ENCODE data around the gene MICAL2.

Gene MICAL2

DNA sequence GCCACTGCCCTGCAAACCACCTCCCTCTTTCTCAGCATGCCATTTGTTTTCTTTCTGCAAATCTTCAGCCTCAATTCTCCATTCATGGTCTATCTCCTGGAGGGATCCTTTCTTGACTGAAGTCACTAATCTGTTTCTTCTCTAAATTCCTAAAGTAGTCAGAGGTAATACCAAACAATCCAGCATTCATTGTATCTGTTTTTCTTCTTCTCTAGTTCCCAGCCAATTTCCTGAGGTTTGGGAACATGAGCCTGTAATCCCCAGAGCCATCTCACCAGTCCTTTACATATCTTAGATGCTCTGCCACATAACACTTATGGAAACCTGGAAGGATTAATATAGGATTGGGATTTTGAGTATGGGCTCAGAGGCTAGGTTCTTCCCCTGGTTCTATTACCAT, 86.5 kb downstream of the MICAL2 start:
- peak overlapping the region; percentile 96 for H3K27ac Mint-ChIP-seq
- H3K9me3 Mint-ChIP-seq: no peaks in the 10 kb centered on the region
- no peak for DNase-seq (ENCODE audit: low spot score)
- no peaks in the 10 kb centered on the region for H3K27me3 Mint-ChIP-seq (ENCODE audit: low read depth)
- peaks cover 20% of the 10 kb centered on the region for H3K36me3 Mint-ChIP-seq (ENCODE audit: low read depth)
- peaks cover 67% of the 10 kb centered on the region for H3K4me1 Mint-ChIP-seq (ENCODE audit: low read depth)
- peak overlapping the region; percentile 90 for H3K4me3 Mint-ChIP-seq

DNA sequence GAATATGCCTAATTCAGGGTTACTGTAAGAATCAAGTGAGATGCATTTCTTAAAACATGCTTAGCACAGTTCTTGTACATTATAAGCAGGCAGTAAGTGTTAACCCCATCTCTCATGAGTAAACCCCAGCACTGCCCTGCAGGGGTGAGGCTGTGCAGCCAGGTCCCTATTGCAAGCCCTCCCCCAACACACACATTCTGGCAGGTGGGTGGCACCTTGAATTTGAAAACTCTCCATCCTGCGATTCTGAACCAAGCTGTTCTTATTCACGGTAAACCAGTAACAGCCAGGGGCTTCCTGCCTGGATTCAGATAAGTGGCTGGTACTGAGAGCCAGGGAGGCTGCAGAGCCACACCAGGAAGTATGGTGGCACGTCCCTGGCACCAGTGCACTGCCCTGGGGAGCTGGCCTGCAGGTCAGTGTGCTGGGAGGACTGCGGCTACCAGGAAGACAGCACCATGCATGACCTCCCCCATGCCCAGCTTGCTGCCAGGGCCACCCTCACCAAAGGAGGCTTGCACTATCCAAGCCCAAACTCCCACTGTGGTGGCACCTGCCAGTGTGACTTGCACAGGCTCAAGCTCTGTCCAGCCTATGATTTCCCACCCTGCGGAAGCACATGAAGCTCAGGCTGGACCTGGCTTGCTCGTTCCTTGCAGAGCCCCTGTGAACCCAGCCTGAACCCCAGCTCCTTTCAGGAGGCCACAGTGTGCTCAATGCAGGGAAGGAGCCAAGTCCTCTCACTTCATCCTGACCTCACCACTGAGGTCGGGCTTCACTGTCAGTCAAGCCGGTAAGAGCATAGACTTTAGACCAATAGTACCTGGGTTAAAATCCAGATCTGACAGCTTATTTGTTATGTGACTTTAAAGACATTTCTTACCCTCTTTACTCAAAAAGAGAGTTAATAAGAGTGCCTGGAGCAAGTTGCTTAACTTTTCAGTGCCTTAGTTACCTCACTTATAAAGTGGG, 88.1 kb downstream of the MICAL2 start:
- Mint-ChIP-seq H3K9me3 (peaks cover 8% of the 10 kb centered on the region), H3K27me3 (ENCODE audit: low read depth) (no peaks in the 10 kb centered on the region), H3K36me3 (ENCODE audit: low read depth) (peaks cover 26% of the 10 kb centered on the region), H3K4me1 (ENCODE audit: low read depth) (peaks cover 63% of the 10 kb centered on the region), H3K27ac (peak overlapping the region; percentile 96), H3K4me3 (peak overlapping the region; percentile 90)
- DNase-seq (ENCODE audit: low spot score): no peak

DNA sequence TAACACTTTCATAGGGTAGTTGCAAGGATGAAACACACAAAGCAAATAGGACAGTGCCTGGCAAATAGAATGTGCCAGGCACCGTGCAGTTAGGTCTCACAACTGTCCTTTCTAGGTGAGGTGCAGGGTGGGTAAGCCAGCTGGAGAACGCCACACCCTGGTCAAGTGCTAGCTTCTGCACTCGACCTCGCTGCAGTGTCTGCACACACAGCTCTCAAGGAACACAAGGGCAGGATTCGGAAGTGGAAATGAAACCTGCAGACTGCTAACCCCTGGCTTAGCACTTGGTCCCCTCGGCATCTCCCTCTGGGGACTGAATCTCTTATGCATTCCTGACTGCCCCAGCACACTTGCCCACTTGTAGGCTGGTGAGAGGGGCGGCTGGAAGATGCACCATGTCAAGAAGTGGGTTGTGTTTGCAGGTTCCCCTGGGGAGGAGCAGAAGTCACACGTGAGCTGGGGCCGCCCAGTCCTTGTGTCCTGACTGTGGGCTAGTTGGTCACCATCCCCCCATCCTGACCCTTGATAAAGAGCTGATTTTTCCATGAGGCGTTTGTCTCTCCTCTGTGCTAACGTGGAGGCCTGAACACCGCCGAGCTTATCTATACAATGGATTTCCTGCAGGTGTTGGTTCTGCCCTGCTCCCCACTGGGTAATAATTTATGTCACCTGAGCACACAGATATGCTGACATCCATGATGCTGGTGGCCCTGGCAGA, 89.0 kb downstream of the MICAL2 start:
- Mint-ChIP-seq H3K27me3 (ENCODE audit: low read depth) (no peaks in the 10 kb centered on the region), H3K4me1 (ENCODE audit: low read depth) (peaks cover 65% of the 10 kb centered on the region), H3K4me3 (peak overlapping the region; percentile 90), H3K27ac (peak overlapping the region; percentile 96), H3K36me3 (ENCODE audit: low read depth) (peaks cover 31% of the 10 kb centered on the region), H3K9me3 (peaks cover 15% of the 10 kb centered on the region)
- DNase-seq (ENCODE audit: low spot score): no peak

DNA sequence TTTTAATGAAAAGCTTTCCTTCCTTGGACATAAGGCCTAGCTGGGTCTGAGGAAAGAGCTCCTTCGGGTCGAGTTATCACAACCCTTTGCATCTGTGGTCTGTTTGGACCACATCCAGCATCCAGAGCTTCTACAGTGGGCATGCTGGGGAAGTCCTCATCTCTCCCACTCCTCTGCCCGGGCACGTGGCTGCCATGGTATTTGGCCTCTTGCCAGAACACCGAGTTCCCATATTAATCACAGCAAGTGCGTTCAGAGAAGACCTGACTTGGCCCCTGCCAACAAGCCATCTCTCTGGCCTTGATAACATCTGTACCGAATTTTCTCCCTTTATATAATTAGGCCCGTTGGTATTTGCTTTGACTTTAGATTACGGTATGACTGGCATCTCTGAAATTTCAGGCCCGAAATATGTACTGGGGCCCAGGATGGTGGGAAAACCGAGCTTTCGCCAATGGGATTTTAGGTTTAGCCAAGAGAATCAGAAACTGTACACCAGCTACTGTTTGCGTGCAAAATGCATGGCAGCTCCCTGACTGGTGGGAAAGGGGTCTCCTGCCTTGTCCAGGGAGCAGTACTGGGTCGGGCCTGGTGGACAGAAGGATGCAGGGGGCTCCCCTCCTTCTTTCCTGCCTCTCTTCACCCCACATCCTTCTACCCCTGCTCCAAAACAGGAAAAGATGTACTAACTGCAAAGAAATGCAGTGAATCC, 90.0 kb downstream of the MICAL2 start:
- H3K9me3 Mint-ChIP-seq: peaks cover 17% of the 10 kb centered on the region

DNA sequence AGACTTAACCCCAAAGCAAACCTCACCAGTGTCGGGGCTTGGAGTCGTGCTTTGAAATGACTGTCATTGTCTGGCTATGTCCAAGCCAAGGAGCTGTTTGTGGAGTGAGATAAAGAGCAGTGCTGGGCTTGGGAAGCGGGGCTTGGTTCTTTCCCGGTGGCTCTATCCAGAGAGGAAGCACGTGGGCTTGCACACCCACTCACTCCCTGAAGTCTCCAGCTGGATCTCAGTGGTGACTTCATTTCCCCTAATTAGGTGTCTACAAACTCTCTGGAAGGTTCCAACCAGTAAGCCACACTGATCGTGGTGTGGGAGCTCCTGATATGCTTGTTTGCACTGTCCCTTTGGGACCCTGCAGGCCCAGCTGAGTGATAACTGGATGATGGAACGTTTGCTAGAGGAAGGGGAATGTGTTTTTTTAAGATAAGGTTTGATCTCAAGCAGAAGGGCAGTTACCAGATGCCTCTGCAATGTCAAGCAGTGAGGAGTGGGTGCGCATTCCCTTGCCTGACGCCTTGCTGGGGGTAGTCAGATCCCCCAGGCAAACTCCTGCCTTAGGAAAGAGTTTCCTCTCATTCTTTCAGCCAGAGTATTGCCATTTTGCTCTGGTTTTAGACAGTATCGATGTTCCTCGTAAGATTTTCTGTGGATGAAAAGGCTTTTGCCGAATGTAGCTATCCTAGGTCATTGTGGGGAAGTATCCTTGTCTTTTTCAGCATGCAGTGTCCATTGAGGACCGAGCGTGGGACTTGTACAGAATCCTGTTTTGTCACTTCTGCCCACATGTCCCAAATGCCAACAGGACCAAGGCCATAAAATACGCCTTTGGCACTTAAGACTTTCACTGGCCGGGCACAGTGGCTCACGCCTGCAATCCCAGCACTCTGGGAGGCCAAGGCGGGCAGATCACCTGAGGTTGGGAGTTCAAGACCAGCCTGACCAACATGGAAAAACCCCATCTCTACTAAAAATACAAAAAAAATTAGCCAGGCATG, 90.9 kb downstream of the MICAL2 start:
- DNase-seq (ENCODE audit: low spot score): no peak
- H3K36me3 Mint-ChIP-seq (ENCODE audit: low read depth): peaks cover 46% of the 10 kb centered on the region
- no peaks in the 10 kb centered on the region for H3K27me3 Mint-ChIP-seq (ENCODE audit: low read depth)
- no peak overlapping the region for H3K4me3 Mint-ChIP-seq
- peak overlapping the region; percentile 64 for H3K27ac Mint-ChIP-seq
- peaks cover 17% of the 10 kb centered on the region for H3K9me3 Mint-ChIP-seq
- peaks cover 62% of the 10 kb centered on the region for H3K4me1 Mint-ChIP-seq (ENCODE audit: low read depth)

More for the DNA sequence above, 90.0 kb downstream of the MICAL2 start:
- Mint-ChIP-seq H3K27me3 (ENCODE audit: low read depth) (no peaks in the 10 kb centered on the region), H3K36me3 (ENCODE audit: low read depth) (peaks cover 42% of the 10 kb centered on the region), H3K27ac (peak overlapping the region; percentile 64), H3K4me1 (ENCODE audit: low read depth) (peaks cover 62% of the 10 kb centered on the region), H3K4me3 (no peak overlapping the region)
- no peak for DNase-seq (ENCODE audit: low spot score)

DNA sequence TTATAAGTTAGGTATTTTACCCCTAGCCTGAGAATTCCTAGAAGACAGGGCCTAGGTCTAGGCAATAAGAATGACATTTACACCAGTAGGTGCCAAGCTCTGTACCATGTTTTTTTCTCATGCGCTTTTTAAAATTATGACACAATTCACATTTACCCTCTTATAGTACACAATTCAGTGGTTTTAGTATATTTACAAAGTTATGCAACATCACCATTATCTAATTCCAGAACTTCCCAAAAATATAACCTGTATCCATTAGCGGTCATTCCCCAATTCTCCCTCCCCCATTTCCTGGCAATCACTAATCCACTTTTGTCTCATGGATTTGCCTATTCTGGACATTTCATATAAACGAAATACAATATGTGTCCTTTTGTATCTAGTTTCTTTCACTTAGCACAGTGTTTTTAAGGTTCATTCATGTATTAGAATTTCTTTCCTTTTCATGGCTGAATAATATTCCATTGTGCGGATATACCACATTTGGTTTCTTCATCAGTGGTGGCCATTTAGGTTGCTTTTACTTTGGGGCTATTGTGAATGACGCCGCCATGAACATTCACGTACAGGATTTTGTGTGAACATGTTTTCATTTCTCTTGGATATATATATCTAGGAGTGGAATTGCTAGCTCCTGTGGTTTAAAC, 92.4 kb downstream of the MICAL2 start:
- Mint-ChIP-seq H3K36me3 (ENCODE audit: low read depth) (peaks cover 49% of the 10 kb centered on the region), H3K4me1 (ENCODE audit: low read depth) (peaks cover 61% of the 10 kb centered on the region), H3K9me3 (peaks cover 17% of the 10 kb centered on the region), H3K27me3 (ENCODE audit: low read depth) (no peaks in the 10 kb centered on the region), H3K4me3 (no peak overlapping the region), H3K27ac (peak overlapping the region; percentile 26)
- DNase-seq (ENCODE audit: low spot score): no peak

DNA sequence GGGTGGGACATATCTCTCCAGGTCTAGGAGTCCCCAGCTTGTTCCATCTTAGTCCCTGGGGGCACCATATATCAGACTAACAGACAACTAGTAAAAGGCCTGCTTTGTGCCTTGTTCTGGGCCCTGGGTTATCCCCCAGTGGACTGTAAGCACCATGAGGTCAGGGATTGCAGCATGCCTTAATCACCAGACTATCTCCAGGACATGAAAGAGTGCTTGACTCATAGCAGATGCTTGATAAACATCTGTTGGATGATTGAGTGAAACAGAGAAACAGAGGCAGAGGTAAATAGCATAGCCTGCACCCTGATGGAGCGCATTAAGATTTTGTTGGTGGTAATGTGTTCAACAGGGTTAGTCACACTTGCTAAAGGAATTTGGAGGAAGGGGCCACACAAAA, 94.1 kb downstream of the MICAL2 start:
- peaks cover 63% of the 10 kb centered on the region for H3K36me3 Mint-ChIP-seq (ENCODE audit: low read depth)
- no peak for DNase-seq (ENCODE audit: low spot score)
- peaks cover 48% of the 10 kb centered on the region for H3K4me1 Mint-ChIP-seq (ENCODE audit: low read depth)
- peaks cover 17% of the 10 kb centered on the region for H3K9me3 Mint-ChIP-seq
- H3K4me3 Mint-ChIP-seq: no peak overlapping the region
- H3K27me3 Mint-ChIP-seq (ENCODE audit: low read depth): no peaks in the 10 kb centered on the region
- H3K27ac Mint-ChIP-seq: no peak overlapping the region

DNA sequence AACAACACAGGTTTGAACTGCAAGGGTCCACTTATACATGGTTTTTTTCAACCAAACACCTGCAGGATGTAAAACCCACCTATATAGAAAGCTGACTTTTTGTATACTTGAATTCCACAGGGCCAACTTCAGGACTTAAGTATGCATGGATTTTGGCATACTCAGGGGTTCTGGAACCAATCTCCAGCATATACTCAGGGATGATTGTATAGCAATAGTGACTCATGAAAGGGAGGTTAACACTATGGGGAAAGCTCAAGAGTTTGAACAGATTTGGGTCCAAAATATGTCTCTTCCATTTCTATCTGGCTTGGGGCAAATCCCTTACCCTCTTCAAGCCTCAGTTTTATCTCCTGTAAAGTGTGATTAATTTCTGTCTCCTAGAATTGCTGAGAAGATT, 94.9 kb downstream of the MICAL2 start:
- Mint-ChIP-seq H3K9me3 (peaks cover 17% of the 10 kb centered on the region), H3K27me3 (ENCODE audit: low read depth) (no peaks in the 10 kb centered on the region), H3K4me1 (ENCODE audit: low read depth) (peaks cover 42% of the 10 kb centered on the region), H3K27ac (peak overlapping the region; percentile 23), H3K4me3 (no peak overlapping the region), H3K36me3 (ENCODE audit: low read depth) (peaks cover 69% of the 10 kb centered on the region)
- DNase-seq (ENCODE audit: low spot score): no peak

DNA sequence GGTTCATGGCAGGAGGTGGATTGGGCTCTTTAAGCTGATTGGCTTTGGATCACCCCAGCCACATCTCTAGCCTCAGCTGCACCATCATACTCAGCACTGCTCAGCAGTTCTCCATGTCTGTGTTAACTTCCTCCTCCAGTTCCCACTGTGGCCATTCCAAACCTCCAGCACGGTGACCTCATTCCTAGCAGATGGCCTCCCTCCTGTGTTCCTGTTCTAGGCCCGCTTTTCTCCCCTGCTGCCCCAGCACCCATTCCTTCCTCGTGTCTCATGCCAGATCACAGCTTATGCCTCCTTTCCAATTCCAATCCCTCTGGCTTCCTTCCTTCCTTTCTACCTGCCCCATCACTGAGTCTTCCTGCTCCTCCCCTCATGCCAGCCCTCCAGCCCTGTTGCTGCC, 96.1 kb downstream of the MICAL2 start:
- no peaks in the 10 kb centered on the region for H3K27me3 Mint-ChIP-seq (ENCODE audit: low read depth)
- no peak overlapping the region for H3K4me3 Mint-ChIP-seq
- DNase-seq (ENCODE audit: low spot score): no peak
- H3K9me3 Mint-ChIP-seq: peaks cover 17% of the 10 kb centered on the region
- peaks cover 35% of the 10 kb centered on the region for H3K4me1 Mint-ChIP-seq (ENCODE audit: low read depth)
- peak overlapping the region; percentile 9 for H3K27ac Mint-ChIP-seq
- H3K36me3 Mint-ChIP-seq (ENCODE audit: low read depth): peaks cover 73% of the 10 kb centered on the region

DNA sequence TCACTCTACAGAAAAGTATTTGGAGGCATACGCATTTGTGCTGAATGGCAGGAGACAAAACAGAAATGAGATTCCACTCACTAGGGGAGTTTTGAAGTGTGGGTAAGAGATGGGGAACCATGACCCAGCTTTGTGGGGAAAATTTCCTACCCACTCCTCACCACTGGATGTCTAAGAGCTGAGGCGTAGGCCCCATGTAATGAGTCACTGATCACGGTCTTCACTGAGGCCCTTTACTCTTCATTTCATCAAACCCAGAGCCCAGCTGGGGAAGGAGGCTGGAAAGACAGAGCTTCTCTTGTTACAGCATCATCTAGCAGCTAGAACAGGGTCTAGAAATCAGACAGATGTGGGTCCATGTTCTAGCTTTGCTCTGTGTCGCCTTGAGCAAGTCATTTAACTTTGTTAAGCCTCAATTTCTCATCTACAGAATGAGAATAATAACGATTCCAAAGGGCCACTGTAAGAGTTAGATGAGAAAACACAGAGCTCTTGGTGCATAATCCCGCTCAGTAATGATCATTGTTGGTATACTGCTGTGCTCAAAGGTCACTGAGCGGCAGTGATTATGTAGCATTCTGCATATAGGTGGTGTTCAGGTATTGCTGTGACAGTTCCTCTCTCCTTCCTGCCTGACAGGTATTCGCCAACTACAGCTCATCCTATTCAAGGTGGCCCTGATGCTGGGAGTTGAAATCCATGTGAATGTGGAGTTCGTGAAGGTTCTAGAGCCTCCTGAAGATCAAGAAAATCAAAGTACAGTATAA, 97.2 kb downstream of the MICAL2 start:
- Mint-ChIP-seq H3K4me3 (no peak overlapping the region), H3K27ac (no peak overlapping the region), H3K4me1 (ENCODE audit: low read depth) (peaks cover 35% of the 10 kb centered on the region), H3K9me3 (peaks cover 17% of the 10 kb centered on the region), H3K27me3 (ENCODE audit: low read depth) (no peaks in the 10 kb centered on the region), H3K36me3 (ENCODE audit: low read depth) (peaks cover 75% of the 10 kb centered on the region)
- DNase-seq (ENCODE audit: low spot score): peak; percentile 79

DNA sequence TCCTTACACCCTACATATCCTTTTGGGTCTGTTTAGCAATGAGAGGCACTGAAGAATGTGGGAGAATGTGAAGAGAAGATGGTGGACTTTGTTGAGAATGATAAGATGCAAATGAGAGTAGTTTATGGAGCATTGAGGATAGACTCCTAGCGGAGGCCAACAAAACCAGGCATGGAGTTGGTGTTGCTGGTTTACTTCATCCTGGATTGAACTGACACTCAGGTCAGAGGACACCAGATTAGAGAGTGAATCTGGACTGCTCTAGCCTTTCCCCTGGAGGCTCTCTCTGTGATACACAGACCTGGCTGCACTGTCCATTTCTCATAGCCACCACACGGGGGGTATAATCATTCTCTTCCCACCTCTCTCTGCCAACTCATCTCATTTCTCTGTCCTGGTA, 98.7 kb downstream of the MICAL2 start:
- H3K4me1 Mint-ChIP-seq (ENCODE audit: low read depth): peaks cover 28% of the 10 kb centered on the region
- no peak overlapping the region for H3K27ac Mint-ChIP-seq

DNA sequence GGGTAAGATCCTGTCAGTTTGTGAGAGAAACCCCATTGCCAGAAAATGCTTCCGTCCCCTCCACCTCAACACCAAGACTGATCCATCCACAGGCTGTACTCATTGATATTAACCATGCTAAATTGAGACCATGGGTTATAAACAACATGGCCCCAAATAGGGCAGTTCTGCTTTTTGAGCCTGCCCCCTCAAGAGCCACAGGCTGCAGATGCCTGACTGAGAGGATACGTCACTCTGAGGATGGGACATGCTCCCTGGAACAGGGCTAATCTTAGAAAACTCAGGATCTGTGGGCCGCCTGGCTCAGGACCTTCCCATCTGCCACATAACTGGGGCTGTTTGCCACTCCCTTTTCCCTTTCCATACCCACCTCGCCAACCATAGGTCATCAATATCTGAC, 99.8 kb downstream of the MICAL2 start:
- H3K27ac Mint-ChIP-seq: no peak overlapping the region
- peaks cover 67% of the 10 kb centered on the region for H3K36me3 Mint-ChIP-seq (ENCODE audit: low read depth)

More for the DNA sequence above, 98.7 kb downstream of the MICAL2 start:
- Mint-ChIP-seq H3K4me3 (no peak overlapping the region), H3K36me3 (ENCODE audit: low read depth) (peaks cover 70% of the 10 kb centered on the region), H3K9me3 (peaks cover 5% of the 10 kb centered on the region), H3K27me3 (ENCODE audit: low read depth) (no peaks in the 10 kb centered on the region)
- no peak for DNase-seq (ENCODE audit: low spot score)

More for the DNA sequence above, 99.8 kb downstream of the MICAL2 start:
- peaks cover 19% of the 10 kb centered on the region for H3K4me1 Mint-ChIP-seq (ENCODE audit: low read depth)
- H3K27me3 Mint-ChIP-seq (ENCODE audit: low read depth): no peaks in the 10 kb centered on the region
- H3K4me3 Mint-ChIP-seq: no peak overlapping the region
- H3K9me3 Mint-ChIP-seq: no peaks in the 10 kb centered on the region
- no peak for DNase-seq (ENCODE audit: low spot score)
